GM23338 (cell line): Measurements from ENCODE around the gene PTPRN2. TPM values are rescaled to one million over a fixed set of nuclear protein-coding genes. Genes with fewer than 3 reads are reported as not detected.

Source experiments
- ATAC-seq: fragments of 200-7000 bp; cut with Tn5 transposase; 3 replicates; pipeline ENCODE4 v1.9.1; 2020
- DNase-seq: peaks from one replicate; pipeline ENCODE4 v3.0.0-alpha.2; 2015; ENCODE audit warnings: low spot score
- H2AFZ ChIP-seq: fragments of 200-600 bp; sonication (generic); 2 replicates; pipeline ENCODE4 v1.8.0; 2016; ENCODE audit warnings: antibody characterized with exemption, mild to moderate bottlenecking, moderate library complexity
- H3F3A ChIP-seq: fragments of 200-600 bp; sonication (generic); replicated peaks from 2 replicates; pipeline ENCODE4 v1.8.0; 2017; ENCODE audit warnings: antibody characterized with exemption, mixed run types, low read depth
- H3K27ac ChIP-seq: fragments of 200-600 bp; sonication (generic); 2 replicates; pipeline ENCODE4 v1.6.1; 2016; ENCODE audit warnings: low read depth
- H3K27me3 ChIP-seq: fragments of 200-600 bp; sonication (generic); 2 replicates; pipeline ENCODE4 v1.8.0; 2016; ENCODE audit warnings: mild to moderate bottlenecking, mixed run types, moderate library complexity; ENCODE audit not compliant: insufficient read depth
- H3K36me3 ChIP-seq: fragments of 200-600 bp; sonication (generic); 2 replicates; pipeline ENCODE4 v1.8.0; 2016; ENCODE audit warnings: mild to moderate bottlenecking; ENCODE audit not compliant: insufficient read depth
- H3K4me1 ChIP-seq: fragments of 200-600 bp; sonication (generic); 2 replicates; pipeline ENCODE4 v1.8.0; 2016; ENCODE audit warnings: mild to moderate bottlenecking, moderate library complexity; ENCODE audit not compliant: insufficient read depth
- H3K4me2 ChIP-seq: fragments of 200-600 bp; sonication (generic); 2 replicates; pipeline ENCODE4 v1.7.1; 2017; ENCODE audit warnings: mixed run types
- H3K4me3 ChIP-seq: fragments of 200-600 bp; sonication (generic); 2 replicates; pipeline ENCODE4 v1.6.1; 2016; ENCODE audit warnings: mixed run types
- H3K79me2 ChIP-seq: fragments of 200-600 bp; sonication (generic); replicated peaks from 2 replicates; pipeline ENCODE4 v1.8.0; 2017; ENCODE audit warnings: mild to moderate bottlenecking; ENCODE audit not compliant: insufficient read depth
- H3K9me2 ChIP-seq: fragments of 200-600 bp; sonication (generic); 2 replicates; pipeline ENCODE4 v1.8.0; 2017; ENCODE audit not compliant: insufficient read depth
- H4K20me1 ChIP-seq: fragments of 200-600 bp; sonication (generic); replicated peaks from 2 replicates; pipeline ENCODE4 v1.8.0; 2017; ENCODE audit warnings: mild to moderate bottlenecking; ENCODE audit not compliant: insufficient read depth
- H3K27ac Mint-ChIP-seq: 2 replicates; pipeline ENCODE4 v1.8.0; 2020; ENCODE audit warnings: inconsistent platforms, mild to moderate bottlenecking, moderate library complexity, mixed read lengths
- H3K27me3 Mint-ChIP-seq: 3 replicates; pipeline ENCODE4 v1.8.0; 2022; ENCODE audit warnings: low read depth, mild to moderate bottlenecking, moderate library complexity, mixed read lengths, inconsistent platforms; ENCODE audit not compliant: insufficient read depth, poor library complexity
- H3K36me3 Mint-ChIP-seq: 3 replicates; pipeline ENCODE4 v1.8.0; 2021; ENCODE audit warnings: low read depth, mild to moderate bottlenecking, inconsistent platforms, moderate library complexity, mixed read lengths
- H3K4me1 Mint-ChIP-seq: 3 replicates; pipeline ENCODE4 v1.8.0; 2020; ENCODE audit warnings: mild to moderate bottlenecking, inconsistent platforms, mixed read lengths
- H3K4me3 Mint-ChIP-seq: 3 replicates; pipeline ENCODE4 v1.8.0; 2021; ENCODE audit warnings: moderate library complexity, mild to moderate bottlenecking, inconsistent platforms, mixed read lengths
- H3K9me3 Mint-ChIP-seq: 3 replicates; pipeline ENCODE4 v1.8.0; 2020; ENCODE audit warnings: moderate library complexity, mild to moderate bottlenecking, inconsistent platforms, mixed read lengths
- CREB1 ChIP-seq: fragments of 250-450 bp; sonication (Bioruptor Pico); IDR thresholded peaks from 2 replicates; pipeline ENCODE4 v1.5.0; 2020; ENCODE audit warnings: low read depth, mild to moderate bottlenecking, moderate library complexity
- CTCF ChIP-seq, 2 experiments: fragments of 200-600 bp in 1 of 2; sonication (generic) in 1 of 2; conservative IDR thresholded peaks; 2 replicates each; pipeline versions ENCODE4 v1.5.1 to v1.6.1; 2016 to 2017; ENCODE audit warnings: antibody characterized with exemption in 2 of 2, low read depth in 2 of 2, mild to moderate bottlenecking in 2 of 2, moderate library complexity in 1 of 2
- ETS1 ChIP-seq: IDR thresholded peaks from 2 replicates; pipeline ENCODE4 v1.6.1; 2016; ENCODE audit warnings: antibody characterized with exemption
- EZH2 ChIP-seq: fragments of 200-600 bp; sonication (generic); IDR thresholded peaks from one replicate; pipeline ENCODE4 v1.8.0; 2017; ENCODE audit warnings: antibody characterized with exemption, mild to moderate bottlenecking, low read depth; ENCODE audit not compliant: unreplicated experiment
- EZH2phosphoT487 ChIP-seq: fragments of 200-600 bp; sonication (generic); IDR thresholded peaks from one replicate; pipeline ENCODE4 v1.8.1; 2018; ENCODE audit warnings: antibody characterized with exemption; ENCODE audit not compliant: unreplicated experiment
- JUNB ChIP-seq: IDR thresholded peaks from one replicate; pipeline ENCODE4 v1.6.1; 2016; ENCODE audit warnings: antibody characterized with exemption; ENCODE audit not compliant: unreplicated experiment
- NANOG ChIP-seq: IDR thresholded peaks from 2 replicates; pipeline ENCODE4 v1.6.1; 2016; ENCODE audit warnings: antibody characterized with exemption, borderline replicate concordance
- POLR2AphosphoS5 ChIP-seq: IDR thresholded peaks from 2 replicates; pipeline ENCODE4 v1.6.1; 2016; ENCODE audit warnings: antibody characterized with exemption, low read depth
- STAT1 ChIP-seq: IDR thresholded peaks from one replicate; pipeline ENCODE4 v1.6.1; 2016; ENCODE audit warnings: antibody characterized with exemption; ENCODE audit not compliant: unreplicated experiment
- ZNF114 ChIP-seq: fragments of 250-450 bp; sonication (Bioruptor Pico); IDR thresholded peaks from 2 replicates; pipeline ENCODE4 v1.5.0; 2020; ENCODE audit warnings: mild to moderate bottlenecking, moderate library complexity
- ZNF331 ChIP-seq: fragments of 250-450 bp; sonication (Bioruptor Pico); IDR thresholded peaks from 2 replicates; pipeline ENCODE4 v1.5.0; 2020; ENCODE audit warnings: low read depth, mild to moderate bottlenecking, moderate library complexity
- ZNF462 ChIP-seq: fragments of 250-450 bp; sonication (Bioruptor Pico); IDR thresholded peaks from 2 replicates; pipeline ENCODE4 v1.5.0; 2020; ENCODE audit warnings: mild to moderate bottlenecking, moderate library complexity
- polyA plus RNA-seq: library from polyadenylated mRNA; unstranded; fragments of >200 nt; fragmentation: Nextera tagmentation; extraction: Ambion mirVana; gene quantifications from 2 replicates; pipeline ENCODE4 v1.2.1, GENCODE V29; 2016
- total RNA-seq: library from RNA; depleted of rRNA; stranded (reverse); fragments of >200 nt; shearing (Covaris generic); gene quantifications from 2 replicates; pipeline ENCODE4 v1.2.3, GENCODE V29; 2014
- TF ChIP-seq, protein P1 (sequence below): IDR thresholded peaks from one replicate; pipeline ENCODE4 v1.6.1; 2018; ENCODE audit warnings: antibody characterized with exemption; ENCODE audit not compliant: unreplicated experiment

PTPRN2 gene
- total and polyA plus RNA-seq, 2 experiments from 2014 or later, result 0.87 to 4.0 TPM

DNA sequence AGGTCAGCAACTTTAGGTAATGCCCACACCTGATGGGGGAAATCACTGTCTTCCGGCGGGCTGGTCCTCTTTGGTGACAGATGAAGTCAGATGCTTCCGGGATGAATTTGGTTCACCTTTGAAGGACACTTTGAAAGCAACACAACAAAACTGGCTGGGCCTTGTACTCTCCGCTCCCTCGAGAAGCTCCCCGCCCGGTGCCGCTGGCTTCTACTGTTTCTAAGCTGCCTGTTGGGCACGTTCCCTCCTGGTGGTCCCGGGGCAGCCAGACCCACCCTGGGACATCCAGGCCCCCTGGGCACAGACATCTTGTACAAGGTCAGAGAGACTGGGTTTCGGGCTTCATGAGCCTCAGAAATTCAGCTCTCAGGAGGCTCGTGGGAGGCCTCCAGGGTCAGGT, 798.5 kb downstream of the PTPRN2 start:
- Histone ChIP-seq H3K4me1 (no peaks in the 10 kb centered on the region), H3K9me2 (no peaks in the 10 kb centered on the region), H3F3A (no peaks in the 10 kb centered on the region), H3K4me2 (no peak overlapping the region), H3K36me3 (no peaks in the 10 kb centered on the region; the same call in 1 of the 2 replicates), H4K20me1 (no peaks in the 10 kb centered on the region), H3K27ac (no peak overlapping the region), H3K79me2 (no peaks in the 10 kb centered on the region), H3K4me3 (no peak overlapping the region), H3K27me3 (no peaks in the 10 kb centered on the region), H2AFZ (no peak overlapping the region)
- H3K4me1 Mint-ChIP-seq, result no peaks in the 10 kb centered on the region
- TF ChIP-seq NANOG (no peak), CTCF (conservative IDR thresholded peaks at IDR 0.05; ENCODE audit: low read depth in 2 of 2) (no peak), EZH2 (no peak), ZNF331 (CRISPR knock-in tag) (no peak), ZNF114 (CRISPR knock-in tag) (no peak), ETS1 (no peak), POLR2AphosphoS5 (no peak), ZNF462 (CRISPR knock-in tag) (no peak), JUNB (no peak), CREB1 (CRISPR knock-in tag) (no peak), STAT1 (no peak), EZH2phosphoT487 (no peak)
- TF ChIP-seq, protein P1, sequence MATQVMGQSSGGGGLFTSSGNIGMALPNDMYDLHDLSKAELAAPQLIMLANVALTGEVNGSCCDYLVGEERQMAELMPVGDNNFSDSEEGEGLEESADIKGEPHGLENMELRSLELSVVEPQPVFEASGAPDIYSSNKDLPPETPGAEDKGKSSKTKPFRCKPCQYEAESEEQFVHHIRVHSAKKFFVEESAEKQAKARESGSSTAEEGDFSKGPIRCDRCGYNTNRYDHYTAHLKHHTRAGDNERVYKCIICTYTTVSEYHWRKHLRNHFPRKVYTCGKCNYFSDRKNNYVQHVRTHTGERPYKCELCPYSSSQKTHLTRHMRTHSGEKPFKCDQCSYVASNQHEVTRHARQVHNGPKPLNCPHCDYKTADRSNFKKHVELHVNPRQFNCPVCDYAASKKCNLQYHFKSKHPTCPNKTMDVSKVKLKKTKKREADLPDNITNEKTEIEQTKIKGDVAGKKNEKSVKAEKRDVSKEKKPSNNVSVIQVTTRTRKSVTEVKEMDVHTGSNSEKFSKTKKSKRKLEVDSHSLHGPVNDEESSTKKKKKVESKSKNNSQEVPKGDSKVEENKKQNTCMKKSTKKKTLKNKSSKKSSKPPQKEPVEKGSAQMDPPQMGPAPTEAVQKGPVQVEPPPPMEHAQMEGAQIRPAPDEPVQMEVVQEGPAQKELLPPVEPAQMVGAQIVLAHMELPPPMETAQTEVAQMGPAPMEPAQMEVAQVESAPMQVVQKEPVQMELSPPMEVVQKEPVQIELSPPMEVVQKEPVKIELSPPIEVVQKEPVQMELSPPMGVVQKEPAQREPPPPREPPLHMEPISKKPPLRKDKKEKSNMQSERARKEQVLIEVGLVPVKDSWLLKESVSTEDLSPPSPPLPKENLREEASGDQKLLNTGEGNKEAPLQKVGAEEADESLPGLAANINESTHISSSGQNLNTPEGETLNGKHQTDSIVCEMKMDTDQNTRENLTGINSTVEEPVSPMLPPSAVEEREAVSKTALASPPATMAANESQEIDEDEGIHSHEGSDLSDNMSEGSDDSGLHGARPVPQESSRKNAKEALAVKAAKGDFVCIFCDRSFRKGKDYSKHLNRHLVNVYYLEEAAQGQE, result no peak
- peaks cover 25% of the 10 kb centered on the region for H3K36me3 Mint-ChIP-seq
- ATAC-seq, result no peak
- DNase-seq, result no peak
- H3K9me3 Mint-ChIP-seq, result peaks cover 91% of the 10 kb centered on the region
- no peak overlapping the region for H3K27ac Mint-ChIP-seq
- H3K4me3 Mint-ChIP-seq, result no peak overlapping the region
- H3K27me3 Mint-ChIP-seq, result peaks cover 3% of the 10 kb centered on the region
